Left renal pelvis (tissue), 4 donors: Measurements from ENCODE around the gene HTR4. TPM values are rescaled to one million over a fixed set of nuclear protein-coding genes. Genes with fewer than 3 reads are reported as not detected.
"Not testable (repeated sequence)": the region's sequence is repeated elsewhere in the genome, so short reads cannot be mapped to it uniquely, and the experiment has no call there.

Source experiments
- DNase-seq, 4 donors: peaks; one replicate each; pipeline ENCODE4 v3.0.0-alpha.2; 2013; ENCODE audit warnings: low read depth in 4 of 4, low spot score in 3 of 4
- polyA plus RNA-seq, 4 donors: library from polyadenylated mRNA; unstranded; fragments of 120-200 nt; gene quantifications; one replicate each; pipeline ENCODE4 v1.2.1, GENCODE V29; 2013; ENCODE audit not compliant: insufficient read length in 4 of 4

Gene HTR4, protein sequence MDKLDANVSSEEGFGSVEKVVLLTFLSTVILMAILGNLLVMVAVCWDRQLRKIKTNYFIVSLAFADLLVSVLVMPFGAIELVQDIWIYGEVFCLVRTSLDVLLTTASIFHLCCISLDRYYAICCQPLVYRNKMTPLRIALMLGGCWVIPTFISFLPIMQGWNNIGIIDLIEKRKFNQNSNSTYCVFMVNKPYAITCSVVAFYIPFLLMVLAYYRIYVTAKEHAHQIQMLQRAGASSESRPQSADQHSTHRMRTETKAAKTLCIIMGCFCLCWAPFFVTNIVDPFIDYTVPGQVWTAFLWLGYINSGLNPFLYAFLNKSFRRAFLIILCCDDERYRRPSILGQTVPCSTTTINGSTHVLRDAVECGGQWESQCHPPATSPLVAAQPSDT
- under 1 TPM in 3 of 4 donors, not detected in 1; 0.11 to 0.17 (median 0.16) TPM for polyA plus RNA-seq

- DNase-seq, result no peak
Observed at GRCh38 chr5:148653836-148654781, at the start of gene HTR4. Gene HTR4, minus strand, starts transcription at chr5:148654527. Its CDS starts 17,513 bp downstream, at chr5:148637014.

DNA sequence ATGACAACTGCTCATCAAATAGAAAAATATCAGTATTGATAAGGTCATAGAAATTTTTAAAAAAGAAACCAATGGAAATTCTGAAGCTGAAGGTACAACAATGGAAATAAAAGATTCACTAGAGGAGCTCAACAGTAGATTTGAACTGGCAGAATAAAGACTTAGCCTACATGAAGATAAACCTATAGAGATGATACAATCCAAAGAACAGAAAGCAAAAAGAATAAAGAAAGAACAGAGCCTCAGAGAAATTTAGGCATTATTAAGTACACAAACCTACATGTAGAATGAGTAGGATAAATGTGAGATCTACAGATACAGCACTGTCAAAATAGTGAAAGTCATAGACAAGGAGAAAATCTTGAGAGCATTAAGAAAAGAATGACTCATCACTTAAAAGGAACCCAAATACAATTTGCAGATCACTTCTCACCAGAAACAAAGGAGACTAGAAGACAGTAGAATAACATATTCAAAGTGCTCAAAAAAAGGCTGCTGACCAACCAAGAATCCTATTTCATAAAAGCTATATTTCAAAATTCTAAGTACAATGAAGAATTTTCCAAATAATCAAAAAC, 47.8 kb upstream of the HTR4 start:
- DNase-seq, result no peak

DNA sequence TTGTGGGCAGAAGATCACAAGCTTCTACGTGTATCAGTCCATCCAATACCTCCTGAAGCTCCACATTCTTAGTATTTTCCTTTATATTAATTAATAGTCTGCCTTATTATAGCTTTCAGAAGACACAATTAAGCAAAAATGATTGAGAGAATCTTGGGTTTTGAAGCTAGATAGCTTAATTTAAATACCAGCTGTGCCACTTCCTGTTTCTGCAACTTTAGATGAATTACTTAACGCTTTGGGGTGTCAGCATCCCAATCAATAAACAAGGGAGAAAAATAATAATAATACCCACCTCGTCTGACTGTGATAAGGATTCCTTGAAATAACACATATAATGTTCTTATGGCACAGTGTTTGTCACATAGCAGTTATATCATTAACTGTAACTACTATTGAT, 44.7 kb upstream of the HTR4 start:
- DNase-seq, result no peak

DNA sequence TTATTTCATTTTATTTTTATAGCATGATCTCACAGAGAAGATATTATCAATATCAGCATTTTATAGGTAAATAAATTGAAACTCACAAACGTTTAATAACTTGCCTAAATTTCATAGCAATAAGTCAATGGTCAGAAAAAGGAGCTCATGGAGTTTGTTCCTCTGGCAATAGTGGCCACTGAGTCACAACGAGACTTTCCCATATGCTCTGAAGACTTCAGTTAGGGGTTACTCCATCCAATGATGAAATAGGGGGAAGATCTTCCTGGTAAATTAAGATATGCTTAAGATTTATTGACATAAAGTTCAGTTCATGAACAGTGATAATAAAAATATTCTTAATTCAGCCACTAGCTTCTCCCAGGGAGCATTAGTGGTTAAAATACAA, 43.5 kb upstream of the HTR4 start:
- DNase-seq, result no peak

DNA sequence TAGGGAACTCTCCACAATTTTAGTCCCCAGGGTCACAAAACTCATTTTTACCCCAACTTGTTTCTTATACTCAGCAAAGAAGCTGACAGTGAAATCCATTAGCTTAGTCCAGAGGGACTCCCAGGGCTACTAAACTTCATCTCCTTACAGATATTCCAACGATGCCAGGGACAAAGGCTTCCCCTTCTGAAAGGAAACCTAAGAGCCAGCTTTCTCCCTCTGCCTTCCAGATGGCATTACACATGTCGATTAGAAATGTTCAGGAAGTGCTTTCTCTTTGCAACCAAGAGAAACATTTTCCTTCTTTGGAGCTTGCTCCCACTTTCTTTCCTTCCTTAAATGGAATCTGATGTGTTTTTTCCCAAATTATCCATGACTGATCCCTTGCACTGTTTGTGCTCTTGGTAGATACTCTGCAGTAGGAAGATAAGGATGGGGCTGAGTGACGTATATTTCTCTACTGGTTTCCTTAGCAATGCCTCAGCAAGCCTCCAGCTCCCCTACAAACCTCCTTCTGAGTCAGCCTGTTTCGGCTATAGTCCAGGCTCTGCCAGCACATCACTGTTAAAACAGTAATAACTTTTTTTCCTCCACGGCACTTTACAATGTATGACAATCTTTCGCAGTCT, 43.0 kb upstream of the HTR4 start:
- no peak for DNase-seq

DNA sequence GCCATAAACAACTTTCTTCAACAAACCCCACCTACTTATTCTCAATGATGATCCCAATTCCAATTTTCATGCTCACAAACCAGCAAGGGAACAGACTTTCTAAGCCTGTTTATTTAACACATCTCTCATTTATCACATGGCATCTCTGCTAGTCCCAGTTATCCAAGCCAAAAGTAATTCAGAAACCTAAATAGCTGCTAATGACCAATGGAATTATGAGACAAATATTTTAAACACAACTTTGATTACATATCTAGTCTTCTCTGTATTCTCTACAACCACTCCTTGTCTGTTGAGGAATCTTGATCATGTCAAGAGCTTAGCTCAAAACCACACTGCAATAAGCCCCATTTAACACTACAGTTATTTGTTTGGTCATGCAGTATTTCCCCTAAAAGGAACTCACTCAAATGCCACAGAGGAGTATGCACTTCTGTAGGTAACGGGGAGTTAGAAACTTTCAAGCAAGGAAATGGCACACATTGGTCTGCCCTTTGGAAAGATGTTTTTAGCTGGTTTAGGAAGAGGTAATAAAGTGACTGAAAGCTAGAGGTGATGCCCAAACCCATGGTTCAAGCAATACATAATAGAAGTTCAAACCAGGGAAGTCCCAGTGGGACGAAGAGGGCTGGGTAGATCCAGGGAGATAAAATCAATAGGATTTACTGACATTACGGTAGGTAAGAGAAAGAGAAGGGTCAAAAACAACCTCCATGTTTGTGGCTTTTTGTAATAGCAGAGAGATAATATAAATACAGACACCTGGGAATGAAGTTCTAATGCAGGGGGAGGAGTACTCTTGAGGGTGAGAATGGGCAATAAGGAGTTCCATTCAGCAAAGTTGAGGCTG, 42.1 kb upstream of the HTR4 start:
- DNase-seq, result no peak

DNA sequence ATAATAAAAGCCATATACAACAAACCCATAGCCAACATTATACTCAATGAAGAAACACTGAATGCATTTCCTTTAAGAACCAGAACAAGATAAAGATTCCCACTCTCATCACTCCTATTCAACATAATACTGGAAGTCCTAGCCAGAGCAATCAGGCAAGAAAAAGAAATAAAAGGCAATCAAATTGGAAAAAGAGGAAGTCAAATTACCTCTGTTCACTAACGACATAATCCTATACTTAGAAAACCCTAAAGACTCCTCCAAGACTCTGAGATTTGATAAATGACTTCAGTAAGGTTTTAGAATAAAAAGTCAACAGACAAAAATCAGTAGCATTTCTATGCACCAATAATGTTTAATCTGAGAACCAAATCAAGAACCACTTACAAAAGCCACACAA, 36.6 kb upstream of the HTR4 start:
- no peak for DNase-seq

- DNase-seq, result no peak
Observed at GRCh38 chr5:148688787-148689186, 34.5 kb upstream of the HTR4 start.

- no peak for DNase-seq
Observed at GRCh38 chr5:148687871-148688270, 33.5 kb upstream of the HTR4 start.

DNA sequence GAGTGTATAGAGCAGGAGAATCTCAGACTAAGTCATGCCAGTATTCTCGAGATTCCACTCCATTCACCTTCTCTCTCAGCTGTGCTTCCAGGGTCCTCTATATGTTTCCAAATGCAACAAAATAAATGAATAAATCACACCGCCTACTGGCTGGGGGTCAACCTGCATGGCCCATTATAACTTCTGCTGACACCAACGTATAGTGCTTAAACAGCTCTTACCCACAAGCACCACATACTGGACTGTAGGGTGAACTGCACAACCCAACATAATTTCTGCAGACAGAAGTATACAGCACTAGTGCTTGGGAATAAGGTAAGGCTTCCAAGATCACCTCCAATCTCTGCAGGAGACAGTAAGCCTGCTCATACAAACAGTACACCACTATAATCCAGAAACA, 33.1 kb upstream of the HTR4 start:
- DNase-seq, result no peak

GRCh38 chr5:148686660-148687059, 32.3 kb upstream of the HTR4 start:
- DNase-seq, result no peak

GRCh38 chr5:148685520-148686134, 31.3 kb upstream of the HTR4 start:
- no peak for DNase-seq

GRCh38 chr5:148684528-148684927, 30.2 kb upstream of the HTR4 start:
- no peak for DNase-seq

DNA sequence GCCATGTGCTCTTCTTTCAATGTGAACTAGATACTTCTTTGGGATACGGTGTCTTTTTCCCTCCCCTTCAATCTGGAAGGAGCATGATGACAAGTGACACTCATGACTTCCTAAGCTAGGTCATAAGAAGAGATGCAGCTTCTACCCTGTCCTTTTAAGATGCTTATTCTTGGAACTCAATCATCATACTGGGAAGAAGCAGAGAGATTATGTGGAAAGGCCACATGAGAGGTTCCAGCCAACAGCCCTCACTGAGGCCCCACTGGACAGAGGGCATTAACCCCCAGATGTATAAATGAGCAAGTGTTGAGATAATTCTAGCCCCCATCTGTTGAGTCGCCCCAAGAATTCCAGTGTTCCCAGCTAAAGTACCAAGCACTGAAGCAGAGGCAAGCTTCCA, 29.3 kb upstream of the HTR4 start:
- DNase-seq, result no peak

DNA sequence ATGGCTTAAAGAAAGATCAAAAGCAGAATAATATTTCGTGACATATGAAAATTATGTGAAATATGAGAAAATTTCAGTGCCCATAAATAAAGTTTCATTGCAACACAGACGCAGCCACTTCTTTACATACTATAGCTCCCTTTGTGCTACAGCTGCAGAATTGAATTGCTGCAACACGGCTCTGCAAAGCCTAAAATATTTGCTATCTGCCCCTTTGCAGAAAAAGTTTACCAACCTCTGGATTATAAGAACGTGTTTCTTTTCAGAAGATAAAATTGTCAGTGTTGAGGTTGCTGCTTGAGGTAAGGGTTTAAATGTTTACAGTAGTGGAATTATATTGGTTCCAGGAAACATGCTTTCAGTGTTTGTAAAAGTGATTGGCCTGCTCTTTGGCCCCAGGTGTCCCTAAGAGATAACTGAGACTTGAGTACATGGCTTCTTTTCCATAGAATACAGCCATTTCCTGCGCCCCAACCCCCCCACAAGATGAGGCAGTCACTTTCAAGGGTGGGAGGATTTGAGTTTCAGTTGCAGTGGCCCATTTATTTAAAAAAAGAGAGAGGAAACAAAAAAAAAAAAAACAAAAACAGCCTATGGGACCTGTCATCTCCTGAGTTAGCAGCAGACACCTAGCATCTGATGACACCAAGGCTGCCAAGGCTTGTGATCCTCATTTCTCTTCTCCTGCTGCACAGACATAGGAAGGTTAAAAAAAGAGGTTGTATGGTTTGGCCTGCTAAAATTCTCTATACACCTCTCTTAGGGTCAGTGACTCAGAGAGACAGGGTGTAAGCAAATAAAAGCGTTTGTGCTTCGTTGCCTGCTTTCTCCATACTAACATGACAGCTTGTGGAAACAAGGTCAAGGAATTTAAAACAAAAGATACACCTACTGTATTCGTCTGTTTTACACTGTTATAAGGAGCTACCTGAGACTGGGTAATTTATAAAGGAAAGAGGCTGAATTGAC, 28.0 kb upstream of the HTR4 start:
- no peak for DNase-seq

- no peak for DNase-seq
Observed at GRCh38 chr5:148681157-148682057, 27.1 kb upstream of the HTR4 start.

DNA sequence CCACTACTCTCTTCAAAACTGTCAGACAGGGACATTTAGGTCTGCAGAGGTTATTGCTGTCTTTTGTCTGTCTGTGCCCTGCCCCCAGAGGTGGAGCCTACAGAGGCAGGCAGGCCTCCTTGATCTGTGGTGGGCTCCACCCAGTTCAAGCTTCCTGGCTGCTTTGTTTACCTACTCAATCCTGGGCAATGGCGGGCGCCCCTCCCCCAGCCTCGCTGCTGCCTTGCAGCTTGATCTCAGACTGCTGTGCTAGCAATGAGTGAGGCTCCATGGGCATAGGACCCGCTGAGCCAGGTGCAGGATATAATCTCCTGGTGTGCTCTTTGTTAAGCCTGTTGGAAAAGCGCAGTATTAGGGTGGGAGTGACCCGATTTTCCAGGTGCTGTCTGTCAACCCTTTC, 19.4 kb upstream of the HTR4 start:
- DNase-seq, result not testable (repeated sequence)
